Anterior cingulate cortex (tissue), 58 donors: Measurements from ENCODE around the gene PPT1.

ENCODE experiments used
- DNase-seq, 58 donors: peaks; one replicate each; lab custom pipeline; 2025; lab: John Stamatoyannopoulos, UW

Gene PPT1

GRCh38 chr1:40092706-40093639 is 4.1 kb downstream of the PPT1 start:
- DNase-seq, result no peak

- DNase-seq, result no peak
Observed at GRCh38 chr1:40092241-40092640, 4.8 kb downstream of the PPT1 start.

GRCh38 chr1:40090652-40091355 is 6.2 kb downstream of the PPT1 start:
- DNase-seq, result no peak

- DNase-seq, result peak in 53 of 58 donors; percentile 18 to 87 (median 58)
Observed at GRCh38 chr1:40084750-40085149, 12.3 kb downstream of the PPT1 start.

- DNase-seq, result no peak
Observed at GRCh38 chr1:40081871-40082270, 15.2 kb downstream of the PPT1 start.

GRCh38 chr1:40079774-40080400 is 17.2 kb downstream of the PPT1 start:
- peak in 1 of 58 donors; percentile 10 for DNase-seq

GRCh38 chr1:40078512-40079333 is 18.3 kb downstream of the PPT1 start:
- DNase-seq, result peak in 8 of 58 donors; percentile 5 to 52 (median 18)

GRCh38 chr1:40076895-40077312 is 20.1 kb downstream of the PPT1 start:
- DNase-seq, result peak in 2 of 58 donors; percentile 42 to 47

GRCh38 chr1:40075266-40075665 is 21.8 kb downstream of the PPT1 start:
- DNase-seq, result no peak

- no peak for DNase-seq
Observed at GRCh38 chr1:40073062-40073461, 24.0 kb downstream of the PPT1 start.

- no peak for DNase-seq
Observed at GRCh38 chr1:40072142-40072541, 24.9 kb downstream of the PPT1 start.

GRCh38 chr1:40067851-40068250 is 29.2 kb downstream of the PPT1 start:
- no peak for DNase-seq

GRCh38 chr1:40067023-40067422 is 30.0 kb downstream of the PPT1 start:
- DNase-seq, result no peak

GRCh38 chr1:40064797-40065499 is 32.1 kb downstream of the PPT1 start:
- DNase-seq, result no peak

GRCh38 chr1:40059960-40060750 is 36.9 kb downstream of the PPT1 start:
- DNase-seq, result no peak

- DNase-seq, result no peak
Observed at GRCh38 chr1:40059338-40059959, 37.6 kb downstream of the PPT1 start.

GRCh38 chr1:40058453-40059337 is 38.4 kb downstream of the PPT1 start:
- DNase-seq, result no peak
